ENCODE measurements around the gene PINK1.
"Not testable (repeated sequence)": the region's sequence is repeated elsewhere in the genome, so short reads cannot be mapped to it uniquely, and the experiment has no call there.

PINK1 gene

DNA sequence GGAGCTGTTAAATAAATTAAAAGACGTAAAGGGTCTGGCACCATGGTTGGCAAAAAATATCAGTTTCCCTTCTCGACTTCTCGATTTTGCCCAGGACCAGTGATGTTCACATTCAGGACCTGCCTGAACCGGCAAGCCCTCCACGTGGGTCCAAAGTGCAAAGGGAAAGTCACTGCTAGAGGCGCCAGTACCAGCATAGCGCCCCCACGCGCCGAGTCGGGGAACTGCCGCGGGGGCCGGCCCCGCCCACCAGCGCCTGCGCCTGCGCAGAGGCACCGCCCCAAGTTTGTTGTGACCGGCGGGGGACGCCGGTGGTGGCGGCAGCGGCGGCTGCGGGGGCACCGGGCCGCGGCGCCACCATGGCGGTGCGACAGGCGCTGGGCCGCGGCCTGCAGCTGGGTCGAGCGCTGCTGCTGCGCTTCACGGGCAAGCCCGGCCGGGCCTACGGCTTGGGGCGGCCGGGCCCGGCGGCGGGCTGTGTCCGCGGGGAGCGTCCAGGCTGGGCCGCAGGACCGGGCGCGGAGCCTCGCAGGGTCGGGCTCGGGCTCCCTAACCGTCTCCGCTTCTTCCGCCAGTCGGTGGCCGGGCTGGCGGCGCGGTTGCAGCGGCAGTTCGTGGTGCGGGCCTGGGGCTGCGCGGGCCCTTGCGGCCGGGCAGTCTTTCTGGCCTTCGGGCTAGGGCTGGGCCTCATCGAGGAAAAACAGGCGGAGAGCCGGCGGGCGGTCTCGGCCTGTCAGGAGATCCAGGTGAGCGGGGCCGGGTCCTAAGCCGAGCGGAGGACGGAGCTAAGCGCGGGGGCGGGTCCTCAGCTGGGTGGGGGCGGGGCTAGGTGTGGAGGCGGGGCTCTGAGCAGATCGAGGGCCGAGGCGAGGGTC, at the start of gene PINK1:
Gene PINK1 (plus strand): TSS at position 269 of the 875 bp plus-strand sequence. CDS start 91 bp downstream, at position 360.
- peak; percentile 93 for DNase-seq (ENCODE audit: low spot score)

DNA sequence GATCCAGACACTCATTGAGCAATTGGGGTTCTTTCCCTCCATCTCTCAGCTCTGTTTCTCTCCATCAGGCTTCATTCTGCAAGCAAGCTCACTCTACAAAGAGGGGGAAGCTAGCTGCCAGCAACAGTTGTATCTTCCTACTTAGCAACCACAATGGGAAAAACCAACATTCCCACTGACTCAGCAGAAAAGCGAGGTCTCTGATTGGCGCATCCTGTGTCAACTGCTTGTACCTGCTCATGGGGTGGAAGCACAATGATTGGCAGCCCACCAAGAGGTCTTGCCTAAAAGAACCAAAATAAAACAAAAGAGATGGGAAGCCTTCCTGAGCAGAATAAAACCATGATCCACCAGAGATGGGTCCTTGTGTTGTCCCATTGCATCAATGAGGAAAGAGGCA, 48.4 kb upstream of the PINK1 start:
- DNase-seq (ENCODE audit: low spot score) = no peak

DNA sequence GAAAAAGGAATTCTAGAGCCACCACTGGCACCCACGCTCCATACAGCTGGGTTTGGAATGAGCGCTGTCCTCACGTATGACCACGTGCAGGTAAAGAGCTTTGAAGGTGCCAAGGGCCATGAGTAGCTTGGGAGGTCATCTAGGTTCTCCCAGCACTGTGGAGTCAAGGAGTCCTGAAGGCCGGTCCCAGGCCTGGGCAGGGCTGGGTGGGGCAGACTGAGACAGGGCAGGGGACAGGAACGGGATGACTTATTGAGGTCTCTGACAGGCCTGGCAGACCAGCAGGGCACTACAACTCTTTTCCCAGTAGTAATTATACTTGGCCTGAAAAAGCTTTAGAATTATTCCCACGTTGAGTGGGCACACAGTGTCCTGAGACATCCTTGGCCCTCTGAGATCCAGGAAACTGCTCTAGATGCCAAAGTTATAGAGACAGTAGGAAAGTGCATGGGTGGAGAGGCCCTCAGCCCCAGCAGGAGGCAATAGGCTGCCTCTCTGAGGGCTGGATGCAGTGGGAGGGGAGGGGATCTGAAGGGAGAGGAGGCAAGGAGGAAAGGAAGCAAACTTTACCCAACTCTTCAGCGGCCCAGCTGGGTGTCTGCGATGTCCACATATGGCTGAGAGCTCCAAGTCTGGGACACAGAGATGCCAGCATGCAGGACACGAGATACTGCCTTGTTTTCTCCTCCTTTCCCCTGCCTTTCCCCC, 46.2 kb upstream of the PINK1 start:
- no peak for DNase-seq (ENCODE audit: low spot score)

DNA sequence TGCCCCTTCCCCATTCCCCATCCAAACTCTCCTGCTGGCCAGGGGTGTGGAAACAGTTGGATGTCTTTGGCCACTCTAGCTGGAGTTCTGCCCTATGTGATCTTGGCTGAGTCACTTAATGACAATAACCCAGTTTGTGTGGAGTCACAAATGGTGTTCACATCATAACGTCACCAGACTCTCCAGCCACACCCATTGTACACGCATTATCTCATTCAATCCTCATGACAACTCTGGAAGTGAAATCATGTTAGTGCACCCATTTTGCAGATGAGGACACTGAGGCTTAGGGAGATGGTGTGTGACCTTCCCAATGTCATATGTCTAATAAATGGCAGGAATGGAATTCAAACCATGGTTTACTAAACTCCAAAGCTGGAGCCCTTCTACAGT, 45.6 kb upstream of the PINK1 start:
- no peak for DNase-seq (ENCODE audit: low spot score)

DNA sequence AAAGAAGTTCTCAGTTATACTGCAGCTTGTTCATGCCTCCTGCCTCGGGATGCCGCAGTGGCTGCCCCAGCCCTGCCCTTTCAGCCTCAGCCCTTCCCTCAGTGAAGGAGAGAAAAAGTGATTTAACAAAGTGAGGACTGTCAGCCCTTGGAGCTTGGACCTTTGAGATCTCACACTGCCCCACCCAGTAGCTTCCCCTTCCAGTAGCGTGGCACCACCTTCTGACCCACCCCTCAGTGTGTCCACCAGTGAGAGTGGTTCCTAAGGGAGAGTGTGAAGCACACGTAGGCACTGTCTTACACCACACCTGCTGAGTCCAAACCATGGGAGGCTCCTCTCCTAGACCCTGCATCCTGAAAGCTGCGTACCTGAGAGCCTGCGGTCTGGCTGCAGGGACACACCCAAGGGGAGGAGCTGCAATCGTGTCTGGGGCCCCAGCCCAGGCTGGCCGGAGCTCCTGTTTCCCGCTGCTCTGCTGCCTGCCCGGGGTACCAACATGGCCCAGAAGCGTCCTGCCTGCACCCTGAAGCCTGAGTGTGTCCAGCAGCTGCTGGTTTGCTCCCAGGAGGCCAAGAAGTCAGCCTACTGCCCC, 44.5 kb upstream of the PINK1 start, which contains the start of gene CDA:
Gene CDA (plus strand): TSS at position 464 of the 592 bp plus-strand sequence. CDS start 33 bp downstream, at position 497.
- DNase-seq (ENCODE audit: low spot score) = no peak

DNA sequence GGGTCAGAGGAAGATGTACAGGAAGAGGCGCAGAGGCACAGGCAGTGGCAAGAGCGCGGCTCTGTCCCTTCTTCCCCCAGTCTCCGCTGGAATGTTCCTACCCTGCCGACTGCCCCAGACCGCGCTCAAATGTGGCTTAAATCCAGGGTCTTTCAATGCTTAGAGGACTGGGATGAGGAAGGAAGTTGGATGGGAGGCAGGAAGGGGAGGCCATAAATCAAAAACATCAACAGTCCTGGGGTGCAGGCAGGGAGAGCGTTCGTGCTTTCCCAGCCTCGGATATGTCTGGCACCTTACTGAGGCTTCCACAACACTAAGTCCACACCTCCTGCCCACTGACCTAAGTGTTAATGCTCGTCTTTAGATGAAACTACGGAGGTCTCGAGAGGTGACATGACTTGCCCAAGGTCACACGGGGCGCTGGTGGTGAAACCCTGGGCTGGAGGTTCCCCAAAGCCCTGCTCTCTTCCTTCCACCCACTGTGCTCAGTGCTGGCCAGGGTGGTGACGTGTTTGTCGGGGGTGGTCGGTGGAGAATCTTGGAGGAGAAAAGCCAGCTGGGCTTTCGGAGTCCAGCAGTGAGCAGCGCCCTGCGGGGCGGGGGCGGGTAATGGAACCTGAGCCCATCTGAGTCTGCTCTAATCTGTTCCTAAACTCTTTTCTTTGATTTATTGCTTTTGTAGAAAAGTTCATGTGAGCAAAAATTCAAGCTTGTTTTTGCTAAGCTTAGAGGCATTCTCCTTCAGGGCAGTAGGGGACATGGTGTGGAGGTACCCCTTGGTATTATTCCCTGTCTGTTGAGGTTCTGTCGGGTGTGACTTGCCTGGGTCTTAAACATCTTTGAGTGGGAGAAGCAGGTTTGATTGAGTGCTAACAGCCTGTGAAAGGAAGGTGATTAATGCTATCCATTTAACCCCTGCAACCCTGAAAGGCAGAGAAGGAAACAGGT, 43.7 kb upstream of the PINK1 start:
- DNase-seq (ENCODE audit: low spot score) = no peak

DNA sequence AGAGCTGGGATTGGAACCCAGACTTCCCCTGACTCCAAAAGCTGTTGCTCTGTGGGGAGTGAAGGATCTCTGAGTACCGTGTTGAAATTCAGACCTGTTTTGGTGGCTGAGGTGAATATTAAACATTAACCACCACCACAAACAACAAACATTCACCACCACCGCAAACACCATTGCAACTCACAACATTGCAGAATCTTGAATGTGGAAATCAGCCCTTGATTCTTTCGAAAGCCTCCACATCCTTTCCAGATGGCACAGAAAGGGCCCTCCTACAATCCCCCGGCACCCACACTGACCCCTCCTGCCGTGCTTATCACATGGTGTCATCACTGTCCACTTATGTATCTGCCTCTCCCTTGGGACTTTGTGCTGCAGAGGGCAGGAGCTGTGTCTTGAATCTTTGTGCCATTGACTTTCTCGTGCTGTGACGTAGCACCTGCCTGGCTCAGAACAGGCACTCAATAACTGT, 42.9 kb upstream of the PINK1 start:
- no peak for DNase-seq (ENCODE audit: low spot score)

DNA sequence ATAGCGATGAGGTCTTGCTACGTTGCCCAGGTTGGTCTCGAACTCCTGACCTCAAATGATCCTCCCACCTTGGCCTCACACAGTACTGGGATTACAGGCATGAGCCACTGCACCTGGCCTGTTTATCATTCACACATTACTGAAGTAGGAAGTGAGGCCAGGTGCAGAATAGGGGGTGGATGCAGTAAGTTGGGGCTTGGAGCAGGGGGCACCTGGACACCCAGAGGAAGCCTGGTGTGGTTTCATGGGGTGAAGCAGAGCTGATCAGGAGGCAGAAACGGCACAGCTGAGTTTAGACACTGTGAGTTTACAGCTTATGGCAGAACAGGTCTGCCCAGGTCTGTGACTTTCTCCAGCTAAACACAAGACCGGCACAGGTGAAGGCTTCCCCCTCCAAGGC, 39.5 kb upstream of the PINK1 start:
- DNase-seq (ENCODE audit: low spot score) = no peak

DNA sequence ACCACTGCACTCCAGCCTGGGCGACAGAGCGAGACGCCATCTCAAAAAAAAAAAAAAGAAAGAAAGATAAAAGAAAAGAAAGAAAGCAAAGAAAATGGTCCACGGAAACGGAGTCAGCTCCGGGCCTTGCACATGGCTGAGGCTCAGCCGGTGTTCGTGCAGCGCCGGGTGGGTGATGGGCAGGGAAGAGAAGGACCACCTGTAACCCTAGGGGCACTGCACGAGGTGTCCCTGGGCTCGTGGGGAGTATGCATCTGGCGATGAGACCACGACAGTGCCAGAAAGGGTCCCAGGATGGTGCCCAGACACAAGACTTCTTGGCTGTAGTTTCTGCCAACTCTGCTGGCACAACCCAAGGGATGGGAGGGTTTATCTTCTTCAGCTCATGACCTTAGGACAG, 38.5 kb upstream of the PINK1 start:
- no peak for DNase-seq (ENCODE audit: low spot score)

DNA sequence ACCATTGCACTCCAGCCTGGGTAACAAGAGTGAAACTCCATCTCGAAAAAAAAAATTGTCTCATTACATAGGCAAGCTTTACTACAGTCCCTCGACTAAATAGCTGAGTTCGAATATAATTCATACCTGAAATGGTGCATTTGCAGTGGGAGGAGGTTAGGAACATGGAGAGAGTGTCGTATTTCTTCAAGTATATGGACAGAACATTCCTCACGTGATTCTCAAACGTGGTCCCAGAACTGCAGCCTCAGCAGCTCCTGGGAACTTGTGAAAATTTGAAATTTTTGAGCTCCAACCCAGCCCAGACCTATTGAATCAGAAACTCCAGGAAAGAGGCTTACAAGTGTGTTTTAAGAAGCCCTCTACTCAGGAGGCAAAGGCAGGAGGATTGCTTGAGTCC, 37.2 kb upstream of the PINK1 start:
- DNase-seq (ENCODE audit: low spot score) = no peak

DNA sequence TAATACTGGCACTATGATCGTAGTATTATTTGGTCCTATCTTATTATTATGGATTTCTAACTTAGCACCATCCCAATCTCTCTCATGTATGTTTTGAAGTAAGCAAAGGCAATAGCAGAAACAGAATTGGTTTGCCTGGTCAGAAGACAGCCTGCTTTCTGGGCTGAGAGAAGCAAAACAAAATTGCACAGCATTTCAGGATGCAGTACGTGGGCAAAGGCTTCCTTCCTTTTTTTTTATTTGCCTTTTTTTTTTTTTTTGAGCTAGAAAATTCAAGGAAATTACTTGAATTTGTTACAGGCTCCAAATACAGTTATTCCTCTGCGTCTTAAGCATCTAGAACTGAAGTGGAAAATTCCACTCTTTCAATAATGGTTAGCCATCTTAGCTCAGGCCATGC, 35.6 kb upstream of the PINK1 start:
- DNase-seq (ENCODE audit: low spot score) = no peak

DNA sequence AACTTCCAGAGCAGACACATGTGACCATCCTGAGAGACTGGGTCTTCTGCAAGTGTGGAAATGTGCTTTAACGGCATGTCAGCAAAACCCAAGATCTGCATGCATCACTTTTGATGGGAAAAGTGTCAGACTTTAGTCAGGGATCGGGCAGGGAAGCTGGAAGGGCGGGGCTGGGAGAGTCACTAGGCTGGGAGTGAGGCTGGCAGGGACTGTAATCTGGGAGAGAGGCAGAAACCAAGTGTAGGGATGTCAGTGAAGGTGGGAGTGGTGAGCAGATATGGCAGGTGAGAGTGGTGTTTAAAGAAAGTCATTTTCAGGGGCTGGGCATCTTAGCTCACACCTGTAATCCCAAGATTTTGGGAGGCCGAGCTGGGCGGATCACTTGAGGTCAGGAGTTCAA, 33.1 kb upstream of the PINK1 start:
- no peak for DNase-seq (ENCODE audit: low spot score)

DNA sequence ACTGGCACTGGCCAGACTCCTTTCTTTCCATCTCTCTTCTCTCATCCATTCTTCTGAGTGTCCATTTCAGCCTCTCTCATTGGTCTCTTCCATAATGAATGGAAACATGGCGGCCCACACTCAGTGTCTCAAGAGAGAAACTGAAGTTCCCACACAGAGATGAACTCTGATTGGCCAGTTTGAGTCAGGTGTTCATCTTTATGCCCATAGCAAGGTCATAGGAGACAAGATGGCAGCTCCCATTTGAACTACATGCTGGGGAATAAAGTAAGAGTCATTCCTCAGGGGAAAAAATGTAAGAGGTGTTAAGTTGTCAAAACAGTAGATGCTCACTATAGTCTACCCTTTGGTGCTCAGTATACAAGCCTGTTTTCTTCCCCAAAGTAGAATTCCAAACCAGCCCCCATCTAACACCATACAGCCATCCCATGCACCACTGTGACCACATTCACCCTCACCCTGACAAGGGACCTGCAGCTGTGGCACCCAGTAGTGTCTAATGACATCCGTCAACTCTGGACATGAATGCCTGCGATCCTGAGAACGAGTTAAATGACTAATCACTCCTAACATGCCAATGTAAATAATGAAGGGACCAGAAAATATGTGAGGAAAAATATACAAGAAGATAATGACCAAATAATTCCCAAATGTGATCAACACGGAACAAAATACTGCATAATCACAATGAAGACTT, 32.0 kb upstream of the PINK1 start:
- DNase-seq (ENCODE audit: low spot score) = no peak

DNA sequence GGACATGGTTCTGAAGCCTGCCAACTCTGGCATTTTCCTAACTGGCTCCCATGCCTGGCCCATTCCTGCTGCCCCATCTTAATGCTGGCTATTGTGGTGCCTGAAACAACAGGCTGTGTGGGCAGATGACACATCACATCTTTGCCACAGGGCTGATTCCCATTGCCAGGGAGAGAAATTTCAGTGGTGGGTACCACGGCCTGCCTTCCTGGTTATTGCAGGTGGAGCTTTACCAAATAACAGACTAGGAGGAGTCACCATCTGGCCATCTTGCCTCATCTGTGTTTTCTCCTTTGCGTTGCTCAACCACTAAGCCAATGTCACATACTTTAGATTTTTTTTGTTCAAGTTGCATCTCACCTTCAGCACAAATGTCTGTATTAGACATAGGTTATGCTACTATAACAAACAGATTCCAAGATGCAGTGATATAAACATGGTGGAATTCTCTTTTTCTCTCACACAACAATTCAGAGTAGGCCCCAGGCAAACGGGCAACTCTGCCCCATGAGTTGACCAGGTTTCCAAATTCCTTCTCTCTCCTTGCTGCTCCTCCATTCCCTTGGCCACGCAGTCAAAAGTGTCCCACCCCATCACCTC, 30.3 kb upstream of the PINK1 start:
- DNase-seq (ENCODE audit: low spot score) = no peak

DNA sequence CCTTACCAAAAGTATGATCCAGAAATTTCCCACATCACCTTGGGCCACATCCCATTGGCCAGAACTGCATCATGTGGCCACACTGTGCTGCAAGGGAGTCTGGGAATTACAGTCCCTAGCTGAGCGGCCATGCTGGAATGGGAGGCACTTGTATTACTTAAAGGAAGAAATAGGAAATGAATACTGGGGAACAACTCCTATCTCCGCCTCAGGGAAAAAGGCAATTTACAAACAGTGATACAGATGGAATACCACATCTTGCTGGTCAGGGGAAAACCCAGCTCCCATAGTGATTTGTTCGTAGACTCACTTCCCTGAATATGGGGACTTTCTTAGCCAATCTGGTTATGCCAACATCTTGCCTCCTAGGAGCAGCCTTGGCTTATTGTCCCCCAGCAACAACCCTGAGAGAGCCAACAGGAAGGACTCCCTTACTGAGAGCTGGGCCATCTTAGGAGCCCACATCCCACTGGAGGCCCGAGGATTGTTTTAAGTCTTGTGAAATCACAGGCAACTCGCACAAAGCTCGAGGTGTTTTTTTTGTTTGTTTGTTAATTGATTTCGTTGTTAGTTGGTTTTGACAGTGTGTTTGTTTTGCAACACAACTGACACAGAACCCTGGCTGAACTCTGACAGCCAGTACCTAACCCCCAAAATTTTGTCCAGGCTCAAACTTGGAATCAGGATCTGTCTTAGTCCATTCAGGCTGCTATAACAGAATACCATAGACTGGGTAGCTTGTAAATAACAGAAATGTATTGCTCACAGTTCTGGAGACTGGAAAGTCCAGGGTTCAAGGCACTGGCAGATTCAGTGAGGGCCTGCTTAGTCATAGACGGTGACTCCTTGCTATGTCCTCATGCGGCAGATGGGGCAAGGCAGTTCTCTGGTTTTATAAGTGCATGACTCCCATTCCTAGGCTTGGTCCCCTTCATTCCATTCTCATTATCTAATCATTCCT, 29.5 kb upstream of the PINK1 start:
- DNase-seq (ENCODE audit: low spot score) = no peak

DNA sequence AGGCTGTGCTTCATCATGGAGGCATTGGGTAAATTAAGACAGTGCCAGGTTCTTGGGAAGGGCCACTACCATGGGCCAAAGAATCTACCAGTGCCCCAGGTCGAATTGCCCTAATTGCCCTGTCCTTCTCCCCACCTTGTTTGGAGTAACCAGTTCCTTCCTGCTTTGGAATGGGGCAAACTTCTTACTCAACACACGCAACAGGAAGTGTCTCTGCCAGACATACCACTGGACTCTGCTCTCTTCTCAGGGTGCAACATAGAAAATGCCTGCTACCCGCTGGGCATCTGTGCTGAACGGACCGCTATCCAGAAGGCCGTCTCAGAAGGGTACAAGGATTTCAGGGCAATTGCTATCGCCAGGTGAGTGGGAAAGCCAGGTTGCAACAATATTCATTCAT, 28.6 kb upstream of the PINK1 start:
- no peak for DNase-seq (ENCODE audit: low spot score)

DNA sequence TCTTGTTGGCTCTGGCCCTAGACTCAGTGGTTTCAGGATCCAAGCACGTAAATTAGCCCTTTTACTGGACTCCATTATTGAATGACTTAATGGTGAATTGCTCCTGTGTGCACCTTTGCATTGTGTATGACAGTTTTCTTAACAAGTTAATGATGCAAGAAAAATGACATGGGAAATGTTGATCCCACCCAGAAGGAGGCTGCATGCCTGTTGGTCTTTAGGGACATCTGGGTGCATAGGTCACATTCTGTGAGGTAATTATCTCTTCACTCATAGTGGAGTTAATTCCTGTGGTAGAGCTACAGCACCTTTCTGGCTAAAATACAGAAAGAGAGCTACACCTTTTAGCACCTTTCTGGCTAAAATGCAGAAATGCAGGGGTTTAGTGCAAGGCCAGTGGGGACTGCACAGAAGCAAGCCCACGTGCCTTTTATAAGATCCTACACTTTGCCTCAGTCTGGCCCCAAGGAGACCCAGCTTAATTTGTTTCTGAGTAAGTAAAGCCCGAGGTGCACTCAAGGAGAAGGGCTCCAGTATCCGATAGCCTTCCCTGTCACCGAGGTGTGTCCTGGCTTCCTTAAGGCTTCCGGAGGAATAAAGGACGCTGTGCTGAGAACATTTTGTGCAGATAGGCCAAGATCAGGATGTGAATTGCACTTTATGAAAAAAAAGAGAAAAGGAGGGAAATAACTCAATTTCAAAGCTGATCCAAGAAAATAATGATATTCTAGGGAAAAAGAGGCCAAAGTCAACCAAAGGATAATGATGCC, 26.3 kb upstream of the PINK1 start:
- DNase-seq (ENCODE audit: low spot score) = not testable (repeated sequence)

DNA sequence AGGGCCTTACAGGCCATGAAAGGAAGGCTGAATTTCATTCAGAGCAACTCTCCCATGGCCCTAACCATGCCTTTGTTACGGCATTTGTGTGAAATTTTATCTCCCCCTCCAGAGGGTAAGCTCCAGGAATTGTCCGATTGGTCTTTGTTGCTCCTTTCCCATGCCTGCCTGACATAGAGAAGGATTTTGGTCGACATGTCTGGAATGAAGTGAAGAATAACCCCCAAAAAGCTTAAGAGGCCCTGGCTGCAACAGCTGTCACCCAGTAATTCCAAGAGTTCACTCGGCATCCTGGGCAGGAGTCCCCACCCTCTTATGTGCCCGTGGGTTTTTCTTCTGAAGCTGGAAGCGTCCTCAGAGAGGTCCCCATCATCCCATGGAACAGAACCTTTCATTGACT, 23.7 kb upstream of the PINK1 start:
- DNase-seq (ENCODE audit: low spot score) = no peak

DNA sequence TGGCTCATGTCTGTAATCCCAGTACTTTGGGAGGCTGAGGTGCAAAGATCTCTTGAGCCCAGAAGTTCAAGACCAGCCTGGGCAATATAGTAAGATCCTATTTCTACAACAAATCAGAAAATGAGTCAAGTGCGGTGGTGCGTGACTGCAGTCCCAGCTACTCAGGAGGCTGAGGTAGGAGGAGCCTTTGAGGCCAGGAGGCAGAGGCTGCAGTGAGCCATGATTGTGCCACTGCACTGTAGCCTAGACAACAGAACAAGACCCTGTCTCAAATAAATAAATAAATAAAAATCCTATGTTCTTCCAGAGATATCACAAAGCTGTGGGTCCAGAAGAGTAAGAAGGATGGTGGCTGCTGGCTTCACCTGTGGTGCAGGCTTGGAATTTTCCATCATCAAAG, 22.3 kb upstream of the PINK1 start:
- DNase-seq (ENCODE audit: low spot score) = no peak
